GM12864 (cell line): ENCODE data around the gene NSUN6.

Experiments used
- DNase-seq: peaks from one replicate; pipeline ENCODE4 v3.0.0-alpha.2; 2011; ENCODE audit warnings: low read depth
- H3K4me3 ChIP-seq: 2 replicates; pipeline ENCODE4 v1.5.1; 2011; ENCODE audit warnings: mild to moderate bottlenecking, low read depth, low read length, control low read depth
- TF ChIP-seq, protein P1 (sequence below): IDR thresholded peaks from 2 replicates; pipeline ENCODE4 v1.5.1; 2011; ENCODE audit warnings: low read depth, mild to moderate bottlenecking, moderate library complexity, low read length, control low read depth, inconsistent platforms; ENCODE audit errors: missing control alignments

NSUN6 gene

DNA sequence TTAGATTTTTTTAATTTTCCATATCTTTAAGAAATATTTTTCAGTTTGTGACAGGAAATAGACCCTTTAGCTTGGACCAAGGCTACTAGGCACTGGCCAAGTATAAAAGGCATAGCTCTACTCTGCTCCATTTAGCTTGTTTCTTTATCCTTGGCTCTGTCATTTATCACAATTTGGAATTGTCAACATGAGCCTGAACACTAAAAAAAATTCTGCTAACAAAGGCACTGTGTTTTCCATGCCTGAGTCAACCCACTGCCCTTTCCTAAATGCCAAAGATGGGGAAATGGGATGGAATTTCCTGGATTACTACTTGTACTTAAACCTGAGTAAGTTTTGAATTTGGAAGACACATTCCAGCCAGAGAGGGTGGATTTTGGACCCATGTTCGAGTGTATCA, 128.4 kb downstream of the NSUN6 start:
- H3K4me3 ChIP-seq = no peak overlapping the region
- no peak for DNase-seq
- TF ChIP-seq, protein P1, sequence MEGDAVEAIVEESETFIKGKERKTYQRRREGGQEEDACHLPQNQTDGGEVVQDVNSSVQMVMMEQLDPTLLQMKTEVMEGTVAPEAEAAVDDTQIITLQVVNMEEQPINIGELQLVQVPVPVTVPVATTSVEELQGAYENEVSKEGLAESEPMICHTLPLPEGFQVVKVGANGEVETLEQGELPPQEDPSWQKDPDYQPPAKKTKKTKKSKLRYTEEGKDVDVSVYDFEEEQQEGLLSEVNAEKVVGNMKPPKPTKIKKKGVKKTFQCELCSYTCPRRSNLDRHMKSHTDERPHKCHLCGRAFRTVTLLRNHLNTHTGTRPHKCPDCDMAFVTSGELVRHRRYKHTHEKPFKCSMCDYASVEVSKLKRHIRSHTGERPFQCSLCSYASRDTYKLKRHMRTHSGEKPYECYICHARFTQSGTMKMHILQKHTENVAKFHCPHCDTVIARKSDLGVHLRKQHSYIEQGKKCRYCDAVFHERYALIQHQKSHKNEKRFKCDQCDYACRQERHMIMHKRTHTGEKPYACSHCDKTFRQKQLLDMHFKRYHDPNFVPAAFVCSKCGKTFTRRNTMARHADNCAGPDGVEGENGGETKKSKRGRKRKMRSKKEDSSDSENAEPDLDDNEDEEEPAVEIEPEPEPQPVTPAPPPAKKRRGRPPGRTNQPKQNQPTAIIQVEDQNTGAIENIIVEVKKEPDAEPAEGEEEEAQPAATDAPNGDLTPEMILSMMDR = no peak

DNA sequence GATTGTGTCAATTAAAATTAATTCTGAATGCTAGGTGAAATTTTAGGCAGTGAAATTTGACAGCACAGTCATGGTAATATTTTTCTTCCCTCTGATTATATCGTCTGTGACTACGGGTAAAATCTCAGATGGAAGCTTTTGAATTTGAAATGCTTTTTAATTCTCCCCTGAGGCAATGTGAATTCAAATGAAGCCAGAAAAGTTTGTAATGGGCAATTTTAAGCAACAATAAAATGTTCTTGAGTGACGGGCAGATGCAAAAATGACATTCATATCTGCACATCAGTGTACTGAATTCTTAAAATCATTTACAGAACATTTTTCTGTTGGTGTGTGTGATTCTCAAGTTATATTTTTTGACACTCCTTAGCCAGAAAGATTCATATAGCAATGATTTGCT, 134.5 kb downstream of the NSUN6 start:
- TF ChIP-seq, protein P1 = no peak
- H3K4me3 ChIP-seq = no peak overlapping the region
- no peak for DNase-seq

DNA sequence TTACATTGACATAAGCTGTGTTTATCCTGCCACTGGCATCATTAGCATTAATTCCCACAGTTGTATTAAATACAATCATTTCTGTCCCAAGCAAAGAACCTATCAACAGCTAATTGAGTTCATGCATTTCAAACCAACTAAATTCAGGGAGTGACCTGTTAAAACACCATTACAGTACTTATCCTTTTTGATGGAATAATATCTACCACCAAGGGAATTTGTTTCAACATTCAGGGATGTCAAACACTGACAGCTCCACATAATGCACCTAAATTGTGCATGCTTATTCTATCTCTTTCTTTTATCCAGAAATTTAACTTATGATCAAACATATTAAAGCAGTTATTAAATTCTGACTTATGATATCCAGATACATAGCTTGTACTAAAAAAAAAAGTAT, 136.8 kb downstream of the NSUN6 start:
- DNase-seq = no peak
- TF ChIP-seq, protein P1 = no peak
- H3K4me3 ChIP-seq = no peak overlapping the region

DNA sequence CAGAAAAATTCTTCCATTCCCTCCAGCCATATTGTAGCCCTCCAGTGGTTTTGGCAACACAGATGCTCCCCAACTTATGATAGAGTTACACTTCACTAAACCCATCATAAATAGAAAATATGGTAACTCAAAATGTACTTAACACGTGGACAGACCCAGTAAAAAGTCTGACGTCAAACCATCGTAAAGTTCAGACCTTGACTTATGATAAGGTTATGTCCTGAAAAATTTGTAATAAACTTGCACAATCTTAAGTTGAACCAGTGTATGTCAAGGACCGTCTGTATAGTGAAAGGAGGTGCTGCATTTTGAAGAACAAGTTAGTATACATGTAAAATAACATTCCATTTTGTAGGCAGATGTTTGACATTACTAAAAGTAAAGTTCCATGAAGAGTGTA, 142.8 kb downstream of the NSUN6 start:
- H3K4me3 ChIP-seq = no peak overlapping the region

DNA sequence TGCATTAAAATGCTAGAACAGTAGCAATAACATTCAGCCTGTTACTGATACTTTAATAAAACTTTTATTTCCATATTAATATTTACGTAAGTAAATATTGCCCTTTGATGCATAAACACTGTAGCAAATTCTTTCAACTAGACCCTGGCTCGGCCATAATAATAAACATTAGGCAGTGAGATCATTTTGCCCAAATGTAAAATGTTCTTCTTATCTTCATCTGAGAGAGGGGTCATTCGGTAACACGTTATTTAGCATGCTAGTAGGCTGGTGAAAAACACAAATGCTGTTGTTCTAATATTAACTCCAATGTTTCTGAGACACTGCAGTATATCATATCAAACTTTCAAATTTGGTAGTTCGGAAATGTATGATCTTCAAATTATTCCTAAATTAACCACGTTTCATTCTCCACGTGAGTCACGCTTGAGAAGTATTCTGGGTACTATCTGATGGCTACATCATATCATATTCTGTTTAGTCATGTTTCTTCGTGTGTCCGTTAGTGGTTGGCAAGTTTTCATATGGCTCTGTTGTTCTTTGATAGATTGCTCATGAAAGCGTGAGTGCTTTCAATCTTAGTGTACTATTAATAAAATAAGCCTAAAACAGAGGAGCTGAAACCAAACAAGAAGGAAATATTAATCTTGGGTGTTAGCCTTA, 145.8 kb downstream of the NSUN6 start:
- no peak for DNase-seq
- TF ChIP-seq, protein P1 = no peak
- H3K4me3 ChIP-seq = no peak overlapping the region

More for the DNA sequence above, 142.8 kb downstream of the NSUN6 start:
- DNase-seq = no peak
- TF ChIP-seq, protein P1 = no peak

DNA sequence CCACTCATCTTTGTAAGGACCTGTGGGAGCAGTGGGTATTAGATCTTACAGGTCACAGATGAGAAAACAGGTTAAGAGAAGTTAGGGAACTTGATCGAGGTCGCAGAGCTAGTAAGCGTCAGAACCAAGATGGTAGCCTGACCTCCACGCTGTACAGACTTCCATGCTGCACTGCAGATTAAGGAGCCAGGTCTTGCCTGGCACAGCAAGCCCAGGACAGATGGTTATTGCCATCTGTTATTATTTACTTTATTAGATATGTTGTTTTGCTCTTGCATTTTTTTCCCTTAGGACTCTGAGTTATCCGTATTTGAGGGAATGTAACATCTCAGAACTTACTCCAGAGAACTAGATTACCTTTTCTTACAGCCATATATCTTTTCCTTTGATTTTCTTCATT, 147.2 kb downstream of the NSUN6 start:
- no peak overlapping the region for H3K4me3 ChIP-seq
- TF ChIP-seq, protein P1 = no peak
- DNase-seq = no peak

DNA sequence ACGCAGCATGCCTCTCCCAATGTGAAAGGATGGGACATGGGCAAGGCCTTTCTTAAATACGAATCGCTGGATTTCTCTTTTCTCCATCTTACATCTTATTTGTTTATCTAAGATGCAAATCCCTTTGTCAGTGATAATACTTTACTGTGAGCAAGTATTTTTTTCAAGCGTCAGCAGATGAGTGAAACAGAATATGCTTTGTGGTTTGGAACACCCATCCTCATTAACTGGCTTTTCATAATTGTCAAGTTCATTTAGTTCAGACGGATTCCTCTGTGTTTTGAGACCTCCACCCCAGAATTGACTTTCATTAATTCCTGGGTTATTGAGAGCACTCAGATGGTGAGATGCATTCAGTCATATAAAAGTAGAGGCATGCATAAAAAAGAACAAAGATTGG, 149.8 kb downstream of the NSUN6 start:
- H3K4me3 ChIP-seq = no peak overlapping the region
- DNase-seq = no peak
- TF ChIP-seq, protein P1 = no peak
